Progenitor cell of endocrine pancreas (in vitro differentiated cells): ENCODE results near the gene LTBP3. TPM values are rescaled to one million over a fixed set of nuclear protein-coding genes. Genes with fewer than 3 reads are reported as not detected.

Source experiments
- DNase-seq: peaks from one replicate; pipeline ENCODE4 v3.0.0; 2021; ENCODE audit warnings: low spot score; ENCODE audit not compliant: unreplicated experiment
- H3K27ac Mint-ChIP-seq: 2 replicates; pipeline ENCODE4 v1.8.0; 2021; ENCODE audit warnings: mild to moderate bottlenecking, moderate library complexity, mixed read lengths
- H3K27me3 Mint-ChIP-seq: 2 replicates; pipeline ENCODE4 v1.8.0; 2021; ENCODE audit warnings: mixed read lengths
- H3K36me3 Mint-ChIP-seq: 2 replicates; pipeline ENCODE4 v1.8.0; 2022; ENCODE audit warnings: mixed read lengths; ENCODE audit not compliant: insufficient read depth
- H3K4me1 Mint-ChIP-seq: 2 replicates; pipeline ENCODE4 v1.8.0; 2021; ENCODE audit warnings: low read depth, mixed read lengths
- H3K4me3 Mint-ChIP-seq: 2 replicates; pipeline ENCODE4 v1.8.0; 2021; ENCODE audit warnings: low read depth, mild to moderate bottlenecking, moderate library complexity, mixed read lengths
- H3K9me3 Mint-ChIP-seq: 2 replicates; pipeline ENCODE4 v1.8.0; 2021; ENCODE audit warnings: low read depth, mixed read lengths
- CTCF ChIP-seq: fragments of 200-600 bp; sonication (generic); IDR thresholded peaks from one replicate; pipeline ENCODE4 v1.5.0; 2021; ENCODE audit warnings: antibody characterized with exemption, mild to moderate bottlenecking; ENCODE audit not compliant: unreplicated experiment
- total RNA-seq: library from RNA; stranded (reverse); gene quantifications from 2 replicates; pipeline ENCODE4 v1.2.1, GENCODE V29; 2021

LTBP3 gene
- total RNA-seq, 1 donor from 2014 or later: 55.3 TPM

- no peak overlapping the region for H3K4me3 Mint-ChIP-seq
- no peak for TF ChIP-seq CTCF
- no peaks in the 10 kb centered on the region for H3K9me3 Mint-ChIP-seq
- peaks cover 30% of the 10 kb centered on the region for H3K36me3 Mint-ChIP-seq
- no peaks in the 10 kb centered on the region for H3K27me3 Mint-ChIP-seq
- no peak overlapping the region for H3K27ac Mint-ChIP-seq
- no peak for DNase-seq
- peaks cover 26% of the 10 kb centered on the region for H3K4me1 Mint-ChIP-seq
These were observed 56.5 kb downstream of the LTBP3 start for GRCh38 chr11:65501472-65502273.

- no peak for TF ChIP-seq CTCF
- peaks cover 28% of the 10 kb centered on the region for H3K4me1 Mint-ChIP-seq
- DNase-seq: no peak
- no peak overlapping the region for H3K27ac Mint-ChIP-seq
- H3K4me3 Mint-ChIP-seq: no peak overlapping the region
- H3K27me3 Mint-ChIP-seq: no peaks in the 10 kb centered on the region
- peaks cover 24% of the 10 kb centered on the region for H3K36me3 Mint-ChIP-seq
- H3K9me3 Mint-ChIP-seq: no peaks in the 10 kb centered on the region
These were observed 57.0 kb downstream of the LTBP3 start for GRCh38 chr11:65501186-65501471.

- no peaks in the 10 kb centered on the region for H3K9me3 Mint-ChIP-seq
- no peaks in the 10 kb centered on the region for H3K27me3 Mint-ChIP-seq
- H3K4me3 Mint-ChIP-seq: no peak overlapping the region
- H3K27ac Mint-ChIP-seq: no peak overlapping the region
- no peak for TF ChIP-seq CTCF
- peaks cover 19% of the 10 kb centered on the region for H3K36me3 Mint-ChIP-seq
- no peak for DNase-seq
- peaks cover 25% of the 10 kb centered on the region for H3K4me1 Mint-ChIP-seq
These were observed 57.6 kb downstream of the LTBP3 start for GRCh38 chr11:65500387-65501185.

- TF ChIP-seq CTCF: no peak
- peaks cover 21% of the 10 kb centered on the region for H3K4me1 Mint-ChIP-seq
- no peaks in the 10 kb centered on the region for H3K9me3 Mint-ChIP-seq
- H3K27ac Mint-ChIP-seq: no peak overlapping the region
- H3K36me3 Mint-ChIP-seq: peaks cover 14% of the 10 kb centered on the region
- DNase-seq: no peak
- no peaks in the 10 kb centered on the region for H3K27me3 Mint-ChIP-seq
- H3K4me3 Mint-ChIP-seq: no peak overlapping the region
These were observed 58.3 kb downstream of the LTBP3 start for GRCh38 chr11:65499713-65500386.

GRCh38 chr11:65498977-65499712 is 59.0 kb downstream of the LTBP3 start, which contains the start of gene MALAT1:
Gene MALAT1, plus strand, starts transcription at chr11:65499045.
- peaks cover 17% of the 10 kb centered on the region for H3K4me1 Mint-ChIP-seq
- H3K36me3 Mint-ChIP-seq: peaks cover 7% of the 10 kb centered on the region
- no peak within 1 kb of the TSS for H3K4me3 Mint-ChIP-seq
- no peak within 1 kb of the TSS for H3K27ac Mint-ChIP-seq
- peak; percentile 93 for DNase-seq
- H3K9me3 Mint-ChIP-seq: no peaks in the 10 kb centered on the region
- no peak for TF ChIP-seq CTCF
- no peaks in the 10 kb centered on the region for H3K27me3 Mint-ChIP-seq
